ENCODE results near the gene PAFAH2. TPM values are rescaled to one million over a fixed set of nuclear protein-coding genes. Genes with fewer than 3 reads are reported as not detected.

The PAFAH2 gene
- total and polyA plus RNA-seq, 2 of the 13 experiments (the other 11 are each of a cell fraction or from before 2014, with no cell fraction given), result 6.9 to 9.4 TPM

DNA sequence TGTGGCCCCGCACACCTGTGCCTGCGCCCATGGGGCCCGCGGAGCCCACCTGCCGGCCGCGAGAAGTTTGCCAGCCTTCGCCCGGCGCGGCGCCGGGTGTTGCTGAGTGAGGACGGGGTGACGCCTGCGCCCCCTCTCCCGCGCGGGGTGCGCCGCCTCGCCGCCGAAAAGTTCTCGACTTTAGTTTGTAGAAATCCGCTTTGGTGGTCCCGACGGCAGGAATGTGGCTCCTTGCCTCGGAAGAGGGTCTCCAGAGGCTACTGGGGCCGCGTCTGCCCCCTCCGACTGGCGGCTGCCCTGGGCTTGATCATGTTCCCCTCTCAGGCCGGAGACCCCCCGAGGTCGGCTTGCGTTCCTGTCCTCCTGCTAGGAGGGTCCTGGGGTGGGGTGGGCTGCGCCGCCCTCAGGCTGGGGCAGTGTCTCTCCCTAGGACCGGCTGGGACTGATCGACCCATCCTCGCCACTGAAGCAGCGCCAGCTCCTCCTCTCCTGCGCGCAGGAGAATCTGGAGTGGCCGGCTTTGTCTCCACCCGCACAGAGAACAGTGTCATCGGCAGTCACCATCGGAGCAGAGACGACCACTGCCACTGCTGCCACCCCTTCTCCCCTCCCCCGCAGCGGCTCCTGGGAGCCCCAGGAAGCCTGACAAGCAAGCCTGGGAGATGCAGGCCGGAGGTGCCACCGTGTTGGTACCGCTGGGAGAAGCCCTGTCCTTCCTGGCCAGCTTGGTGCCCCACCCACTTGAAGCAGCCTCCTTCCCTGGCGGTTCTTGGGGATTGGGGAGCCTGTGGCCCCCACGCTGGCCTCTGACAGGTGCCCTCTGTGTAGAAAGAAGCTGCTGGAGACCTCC lies 48.6 kb upstream of the PAFAH2 start:
- Histone ChIP-seq H3K4me3 (replicated peaks in 1 of 3; ENCODE audit: insufficient read depth in 1 of 3, low read depth in 2 of 3, low read length in 3 of 3) (no peak overlapping the region), H3K4me1 (ENCODE audit: insufficient read depth, low read length) (no peaks in the 10 kb centered on the region), H3K4me2 (ENCODE audit: low read depth, low read length) (peak overlapping the region; percentile 19; the same call in 1 of the 2 replicates), H3K79me2 (ENCODE audit: insufficient read depth, low read length) (no peaks in the 10 kb centered on the region), H3K9me3 (ENCODE audit: low read length) (no peaks in the 10 kb centered on the region), H2AFZ (ENCODE audit: low read length) (no peak overlapping the region), H4K20me1 (ENCODE audit: insufficient read depth, low read length) (no peaks in the 10 kb centered on the region), H3K9ac (ENCODE audit: insufficient read depth, low read depth, low read length) (no peak overlapping the region), H3K36me3 (replicated peaks in 1 of 2; ENCODE audit: control insufficient read depth in 1 of 2, insufficient read depth in 2 of 2, low read length in 2 of 2) (no peaks in the 10 kb centered on the region), H3K27ac (ENCODE audit: extremely low read length, insufficient read depth, low read length) (no peak overlapping the region), H3K27me3 (ENCODE audit: control insufficient read depth in 1 of 2, insufficient read depth in 2 of 2, low read length in 2 of 2) (peaks cover 30 to 87% of the 10 kb centered on the region in 2 experiments)
- in situ Hi-C loops (cut with HindIII; ENCODE audit: extremely low pct_ligation_motif_present, low pct_unique_long_range_greater_than_20kb), result no loop called here
- no CpG with 5 or more reads among the region's 57 CpGs for WGBS (ENCODE audit: low lambda C conversion rate)
- POLR2A ChIA-PET, result no interaction called here
- DNase-seq (ENCODE audit: low spot score), result no peak
- TF ChIP-seq KLF15 (CRISPR knock-in tag; IDR thresholded peaks at IDR 0.05; ENCODE audit: borderline replicate concordance) (no peak), GLMP (CRISPR knock-in tag; IDR thresholded peaks at IDR 0.05; ENCODE audit: borderline replicate concordance) (no peak), ZNF10 (CRISPR knock-in tag; IDR thresholded peaks at IDR 0.05; ENCODE audit: borderline replicate concordance, low read depth) (no peak), SRY (CRISPR knock-in tag; IDR thresholded peaks at IDR 0.05) (no peak), POLR2AphosphoS2 (IDR thresholded peaks at IDR 0.05; ENCODE audit: low read depth, low read length) (no peak), HOXA7 (CRISPR knock-in tag; IDR thresholded peaks at IDR 0.05) (no peak)
- peak; percentile 25; the same call in 2 of the 3 replicates for ATAC-seq
- FAIRE-seq, result no peak
- intact Hi-C loops (cut with micrococcal nuclease; ENCODE audit: unreplicated experiment), result no loop called here
- no TSS peak for BruUV-seq (replicated peaks)
- CTCF ChIA-PET (ENCODE audit: low intra/inter-chr PET ratio, low total read pairs), result no interaction called here
